ENCODE measurements around the gene INPP5D. TPM values are rescaled to one million over a fixed set of nuclear protein-coding genes. Genes with fewer than 3 reads are reported as not detected.

INPP5D gene
- total RNA-seq, 1 experiment from 2014 or later, result 12.7 TPM

GRCh38 chr2:233203060-233203459 is 142.9 kb downstream of the INPP5D start:
- H2BK12ac ChIP-seq (ENCODE audit: insufficient read length, low read depth, low read length), result no peak overlapping the region
- no peak overlapping the region for H3K56ac ChIP-seq (ENCODE audit: insufficient read length, low read depth, low read length)
- Mint-ChIP-seq H3K27ac (no peak overlapping the region), H3K4me3 (no peak overlapping the region), H3K9me3 (peaks cover 16 to 17% of the 10 kb centered on the region in 2 experiments), H3K36me3 (ENCODE audit: insufficient read depth in 1 of 3, low read depth in 3 of 3) (peaks cover 9 to 26% (median 21%) of the 10 kb centered on the region in 3 experiments), H3K4me1 (peaks cover 6 to 17% of the 10 kb centered on the region in 2 experiments), H3K27me3 (ENCODE audit: low read depth) (peaks cover 17% of the 10 kb centered on the region)
- H3K23me2 ChIP-seq (ENCODE audit: insufficient read length, low read depth, low read length, poor library complexity, severe bottlenecking), result no peaks in the 10 kb centered on the region
- H2AK5ac ChIP-seq (ENCODE audit: insufficient read length, low read length), result no peak overlapping the region
- no peaks in the 10 kb centered on the region for H3K79me1 ChIP-seq (ENCODE audit: insufficient read depth, low read depth, low read length, poor library complexity, severe bottlenecking)
- no peak overlapping the region for H4K91ac ChIP-seq (ENCODE audit: insufficient read length, low read depth, low read length)
- H3K23ac ChIP-seq (ENCODE audit: insufficient read length, low read depth, low read length), result no peak overlapping the region
- no peak overlapping the region for H3K9ac ChIP-seq (ENCODE audit: extremely low read depth, insufficient read length, low read length)
- H3K27ac ChIP-seq (ENCODE audit: insufficient read length, low read depth, low read length), result no peak overlapping the region
- H4K5ac ChIP-seq (ENCODE audit: insufficient read length, low read depth, low read length), result no peak overlapping the region
- no peak overlapping the region for H4K8ac ChIP-seq (replicated peaks; ENCODE audit: insufficient read length, low read depth, low read length)
- no peaks in the 10 kb centered on the region for H3K9me3 ChIP-seq (ENCODE audit: control insufficient read depth, low read depth, low read length)
- no peak overlapping the region for H3K4me2 ChIP-seq (ENCODE audit: insufficient read depth, insufficient read length, low read length)
- H3K27me3 ChIP-seq (ENCODE audit: insufficient read depth, low read length), result no peaks in the 10 kb centered on the region
- H3K18ac ChIP-seq (ENCODE audit: insufficient read length, low read depth, low read length), result no peak overlapping the region
- no peak overlapping the region for H2AFZ ChIP-seq (ENCODE audit: low read length)
- H2BK120ac ChIP-seq (ENCODE audit: low read depth, low read length, poor library complexity, severe bottlenecking), result no peak overlapping the region
- no peaks in the 10 kb centered on the region for H4K20me1 ChIP-seq (ENCODE audit: control insufficient read depth, insufficient read depth, insufficient read length)
- H2BK20ac ChIP-seq (ENCODE audit: low read depth, low read length, poor library complexity, severe bottlenecking), result no peak overlapping the region
- no peak overlapping the region for H3K4ac ChIP-seq (ENCODE audit: low read depth, low read length)
- DNase-seq, result no peak
- H3K14ac ChIP-seq (ENCODE audit: insufficient read depth, low read length), result no peak overlapping the region
- H2BK15ac ChIP-seq (ENCODE audit: low read depth, low read length), result no peak overlapping the region
- TF ChIP-seq CTCF (conservative IDR thresholded peaks at IDR 0.05), result no peak
- H3K4me1 ChIP-seq (ENCODE audit: insufficient read depth, low read length), result no peaks in the 10 kb centered on the region; the same call in 1 of the 2 replicates
- no peaks in the 10 kb centered on the region for H3K79me2 ChIP-seq (ENCODE audit: insufficient read depth, low read length)
- no peak overlapping the region for H2BK5ac ChIP-seq (ENCODE audit: insufficient read length, low read length)
- WGBS (ENCODE audit: extremely low coverage, insufficient read length, low lambda C conversion rate), result no CpG with 5 or more reads among the region's 5 CpGs
- no peak overlapping the region for H3T11ph ChIP-seq (ENCODE audit: low read length)
